HepG2 (cell line): ENCODE data around the gene DGKG. TPM values are rescaled to one million over a fixed set of nuclear protein-coding genes. Genes with fewer than 3 reads are reported as not detected.

Experiments used
- CENPBD1 ChIP-seq: sonication (generic); formaldehyde crosslinking; IDR thresholded peaks from 2 replicates; pipeline ENCODE4 v1.8.0; 2022; ENCODE audit warnings: missing genetic modification reagents, low read depth, mild to moderate bottlenecking, borderline replicate concordance
- CREBL2 ChIP-seq: sonication (generic); formaldehyde crosslinking; IDR thresholded peaks from 2 replicates; pipeline ENCODE4 v1.8.1; 2023; ENCODE audit warnings: missing genetic modification reagents, mild to moderate bottlenecking, borderline replicate concordance
- CTCF ChIP-seq: sonication (generic); formaldehyde crosslinking; IDR thresholded peaks from 2 replicates; pipeline ENCODE4 v1.5.0; 2020; ENCODE audit warnings: mild to moderate bottlenecking, missing genetic modification reagents, moderate library complexity
- GLMP ChIP-seq: sonication (generic); formaldehyde crosslinking; IDR thresholded peaks from 2 replicates; pipeline ENCODE4 v1.9.0; 2021; ENCODE audit warnings: missing genetic modification reagents, mild to moderate bottlenecking, borderline replicate concordance
- HNF4A ChIP-seq: sonication (generic); formaldehyde crosslinking; IDR thresholded peaks from 2 replicates; pipeline ENCODE4 v1.4.0; 2020; ENCODE audit warnings: missing genetic modification reagents
- KDM2A ChIP-seq: sonication (generic); formaldehyde crosslinking; IDR thresholded peaks from 2 replicates; pipeline ENCODE4 v1.4.0; 2020; ENCODE audit warnings: low read depth, missing genetic modification reagents, borderline replicate concordance
- MEF2D ChIP-seq: sonication (generic); formaldehyde crosslinking; IDR thresholded peaks from 2 replicates; pipeline ENCODE4 v1.5.1; 2020; ENCODE audit warnings: mild to moderate bottlenecking, missing genetic modification reagents
- MYC ChIP-seq: sonication (generic); formaldehyde crosslinking; IDR thresholded peaks from 2 replicates; pipeline ENCODE4 v1.9.0; 2021; ENCODE audit warnings: missing genetic modification reagents, borderline replicate concordance
- NAIF1 ChIP-seq: sonication (generic); formaldehyde crosslinking; IDR thresholded peaks from 2 replicates; pipeline ENCODE4 v1.5.0; 2020; ENCODE audit warnings: mild to moderate bottlenecking, missing genetic modification reagents, borderline replicate concordance
- NCOR1 ChIP-seq: fragments of 200-600 bp; sonication (generic); IDR thresholded peaks from 2 replicates; pipeline ENCODE4 v1.7.0; 2017; ENCODE audit warnings: antibody characterized with exemption, low read length, borderline replicate concordance
- POLR2A ChIP-seq, 2 experiments: IDR thresholded peaks; 2 replicates each; pipeline ENCODE4 v1.6.1; 2011; ENCODE audit warnings: low read depth in 2 of 2, low read length in 2 of 2, mild to moderate bottlenecking in 1 of 2, moderate library complexity in 1 of 2; ENCODE audit not compliant: insufficient read depth in 1 of 2
- TFDP2 ChIP-seq: sonication (generic); formaldehyde crosslinking; IDR thresholded peaks from 2 replicates; pipeline ENCODE4 v1.4.0; 2020; ENCODE audit warnings: missing genetic modification reagents
- ZFP41 ChIP-seq: sonication (generic); formaldehyde crosslinking; IDR thresholded peaks from 2 replicates; pipeline ENCODE4 v1.4.0; 2020; ENCODE audit warnings: mild to moderate bottlenecking, missing genetic modification reagents, borderline replicate concordance
- ZNF446 ChIP-seq: sonication (generic); formaldehyde crosslinking; IDR thresholded peaks from 2 replicates; pipeline ENCODE4 v1.5.0; 2020; ENCODE audit warnings: mild to moderate bottlenecking, missing genetic modification reagents
- ZNF687 ChIP-seq: sonication (generic); formaldehyde crosslinking; IDR thresholded peaks from 2 replicates; pipeline ENCODE4 v1.5.1; 2020; ENCODE audit warnings: mild to moderate bottlenecking, missing genetic modification reagents, moderate library complexity
- ZNF7 ChIP-seq: IDR thresholded peaks from 2 replicates; pipeline ENCODE4 v1.6.1; 2016; ENCODE audit warnings: missing biosample characterization, missing genetic modification reagents
- polyA plus RNA-seq, 8 experiments: library from polyadenylated mRNA; depleted of rRNA in 3 of 8; stranded (reverse) in 7 of 8; unstranded in 1 of 8; fragments of >200 nt; fragmentation: Illumina TruSeq in 4 of 8; extraction: Trizol in 4 of 8; gene quantifications; 2 replicates each; pipeline versions ENCODE4 v1.2.1 to v1.2.3, GENCODE V29; 2011 to 2016; ENCODE audit warnings: low read depth in 4 of 8, missing spikeins in 1 of 8, mixed read lengths in 1 of 8; ENCODE audit not compliant: insufficient read depth in 1 of 8
- total RNA-seq, 5 experiments: library from RNA; depleted of rRNA; stranded (reverse); fragments of >200 nt; fragmentation: Illumina TruSeq; extraction: Trizol; gene quantifications; 2 replicates each; pipeline ENCODE4 v1.2.3, GENCODE V29; 2016; ENCODE audit warnings: low read depth in 1 of 5

Gene DGKG
- total and polyA plus RNA-seq, 2 of the 13 experiments (the other 11 are each of a cell fraction or from before 2014, with no cell fraction given): 3.8 to 6.2 TPM

GRCh38 chr3:186107215-186108105, 254.6 kb downstream of the DGKG start (continued):
- TF ChIP-seq CTCF (0 out of 2 replicates have a peak, but pooled peaks have one; percentile 17), KDM2A (CRISPR knock-in tag) (peak; percentile 45; the same call in 1 of the 2 replicates), MEF2D (CRISPR knock-in tag) (no peak), CENPBD1 (no peak), ZFP41 (CRISPR knock-in tag) (no peak), NAIF1 (CRISPR knock-in tag) (peak; percentile 47; the same call in 1 of the 2 replicates), TFDP2 (CRISPR knock-in tag) (peak; percentile 44; the same call in 1 of the 2 replicates), ZNF687 (CRISPR knock-in tag) (peak; percentile 49), HNF4A (CRISPR knock-in tag) (no peak), POLR2A (IDR thresholded peaks at IDR 0.05; ENCODE audit: insufficient read depth in 1 of 2, low read depth in 2 of 2, low read length in 2 of 2) (peak; percentile 51 to 71; a peak in 3 of 4 replicates), GLMP (CRISPR knock-in tag) (no peak), CREBL2 (CRISPR knock-in tag) (no peak), ZNF7 (no peak), ZNF446 (CRISPR knock-in tag) (no peak), NCOR1 (no peak), MYC (CRISPR knock-in tag) (peak; percentile 37; the same call in 1 of the 2 replicates)
